GM12872 (cell line): ENCODE data around the gene LSM12.

Experiments
- TF ChIP-seq, protein P1 (sequence below): IDR thresholded peaks from 3 replicates; pipeline ENCODE4 v1.5.1; 2011; ENCODE audit warnings: low read depth, mild to moderate bottlenecking, low read length, moderate library complexity; ENCODE audit not compliant: insufficient read depth

Gene LSM12

DNA sequence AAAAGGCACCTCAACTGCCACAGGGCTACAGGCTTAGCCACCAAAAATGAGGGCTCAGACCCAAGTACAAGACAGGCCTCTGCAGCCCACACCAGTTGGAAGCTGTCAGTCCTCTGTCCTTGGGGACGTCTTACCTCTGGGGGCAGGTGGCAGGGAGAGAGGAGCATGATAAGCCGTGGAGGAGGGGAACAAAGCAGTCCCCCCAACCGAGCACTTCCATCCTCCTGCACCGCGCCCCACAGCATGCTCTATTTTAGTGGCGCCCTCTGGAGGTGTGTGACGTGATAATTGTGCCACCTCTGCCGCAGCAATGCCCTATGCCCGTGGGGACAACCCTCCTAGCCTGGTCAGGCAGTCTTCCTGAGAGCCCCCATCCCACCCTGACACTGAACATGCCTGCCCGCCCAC lies 17.7 kb upstream of the LSM12 start:
- TF ChIP-seq, protein P1, sequence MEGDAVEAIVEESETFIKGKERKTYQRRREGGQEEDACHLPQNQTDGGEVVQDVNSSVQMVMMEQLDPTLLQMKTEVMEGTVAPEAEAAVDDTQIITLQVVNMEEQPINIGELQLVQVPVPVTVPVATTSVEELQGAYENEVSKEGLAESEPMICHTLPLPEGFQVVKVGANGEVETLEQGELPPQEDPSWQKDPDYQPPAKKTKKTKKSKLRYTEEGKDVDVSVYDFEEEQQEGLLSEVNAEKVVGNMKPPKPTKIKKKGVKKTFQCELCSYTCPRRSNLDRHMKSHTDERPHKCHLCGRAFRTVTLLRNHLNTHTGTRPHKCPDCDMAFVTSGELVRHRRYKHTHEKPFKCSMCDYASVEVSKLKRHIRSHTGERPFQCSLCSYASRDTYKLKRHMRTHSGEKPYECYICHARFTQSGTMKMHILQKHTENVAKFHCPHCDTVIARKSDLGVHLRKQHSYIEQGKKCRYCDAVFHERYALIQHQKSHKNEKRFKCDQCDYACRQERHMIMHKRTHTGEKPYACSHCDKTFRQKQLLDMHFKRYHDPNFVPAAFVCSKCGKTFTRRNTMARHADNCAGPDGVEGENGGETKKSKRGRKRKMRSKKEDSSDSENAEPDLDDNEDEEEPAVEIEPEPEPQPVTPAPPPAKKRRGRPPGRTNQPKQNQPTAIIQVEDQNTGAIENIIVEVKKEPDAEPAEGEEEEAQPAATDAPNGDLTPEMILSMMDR, result peak; percentile 42; the same call in 2 of the 3 replicates

DNA sequence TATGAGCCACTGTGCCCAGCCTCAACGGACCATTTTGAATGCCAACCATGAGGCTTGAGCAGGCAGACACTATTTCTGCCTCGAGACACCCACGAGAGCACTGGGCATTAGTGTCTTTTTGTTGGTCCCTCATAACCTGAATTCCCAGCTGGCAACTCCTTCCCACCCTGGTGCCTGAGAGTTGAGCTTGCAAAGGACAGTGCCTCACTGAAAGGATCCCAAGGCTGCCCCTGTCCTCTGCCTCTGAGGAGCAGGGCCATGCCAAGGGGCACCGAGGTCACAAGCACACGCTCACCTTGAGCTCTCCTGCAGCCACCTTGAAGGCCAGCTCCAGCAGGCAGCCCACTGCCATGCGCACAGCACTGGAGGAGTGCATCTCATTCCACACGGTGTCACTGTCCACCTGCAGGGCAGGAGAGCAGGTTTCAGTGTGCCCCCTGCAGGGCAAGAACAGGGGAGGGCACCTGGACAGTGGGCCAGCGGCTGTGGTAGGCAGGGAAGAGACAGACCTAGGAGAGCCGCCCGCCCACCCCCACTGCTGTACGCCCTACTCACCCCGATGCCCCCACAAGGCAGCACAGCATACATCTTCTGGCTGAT lies 16.9 kb upstream of the LSM12 start:
- TF ChIP-seq, protein P1, result peak; percentile 40; the same call in 2 of the 3 replicates

DNA sequence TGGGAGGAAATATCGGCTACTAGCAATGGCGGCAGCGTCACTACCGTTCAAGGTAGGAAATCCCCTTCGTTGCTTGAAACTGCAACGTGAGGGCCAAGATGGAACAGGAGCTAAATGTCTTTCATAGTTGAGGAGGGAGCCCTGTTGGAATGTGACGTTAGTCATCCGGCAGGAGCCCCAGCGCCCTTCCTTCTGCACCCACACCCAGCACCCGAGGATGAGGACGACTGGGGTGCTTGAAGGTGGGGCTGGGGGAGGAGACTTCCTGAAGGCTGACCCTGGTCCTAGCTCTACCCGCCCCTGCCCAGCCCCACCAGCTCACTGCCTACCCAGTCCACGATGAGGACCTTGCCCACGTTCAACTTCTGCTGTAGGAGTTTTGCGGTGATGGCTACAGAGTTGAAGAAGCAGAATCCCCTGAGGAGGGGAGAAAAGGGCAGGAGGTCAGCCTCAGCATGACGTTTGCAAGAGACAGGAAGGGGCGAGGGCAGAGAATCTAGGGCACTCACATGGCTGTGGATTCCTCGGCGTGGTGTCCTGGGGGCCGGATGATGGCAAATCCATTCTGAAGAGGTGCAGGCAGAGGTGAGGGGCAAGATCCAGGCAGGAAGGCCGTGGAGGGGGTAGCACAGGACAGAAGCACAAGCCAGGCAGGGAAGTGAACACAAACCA lies 15.9 kb upstream of the LSM12 start:
- TF ChIP-seq, protein P1, result no peak

DNA sequence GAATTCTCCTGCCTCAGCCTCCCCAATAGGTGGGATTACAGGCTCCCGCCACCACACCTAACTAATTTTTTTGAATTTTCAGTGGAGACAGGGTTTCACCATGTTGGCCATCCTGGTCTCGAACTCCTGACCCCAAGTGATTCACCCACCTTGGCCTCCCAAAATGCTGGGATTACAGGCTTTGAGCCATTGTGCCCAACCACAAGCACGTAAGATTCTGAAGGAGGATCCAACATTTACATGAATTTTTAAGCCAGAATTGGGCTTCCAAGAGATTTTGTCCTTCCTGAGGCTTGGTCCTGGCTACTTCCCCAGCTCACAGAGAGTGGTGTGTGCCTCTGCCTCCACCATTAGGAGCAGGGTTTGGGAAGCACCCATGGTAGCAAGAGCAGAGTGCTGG lies 15.2 kb upstream of the LSM12 start:
- TF ChIP-seq, protein P1, result no peak

DNA sequence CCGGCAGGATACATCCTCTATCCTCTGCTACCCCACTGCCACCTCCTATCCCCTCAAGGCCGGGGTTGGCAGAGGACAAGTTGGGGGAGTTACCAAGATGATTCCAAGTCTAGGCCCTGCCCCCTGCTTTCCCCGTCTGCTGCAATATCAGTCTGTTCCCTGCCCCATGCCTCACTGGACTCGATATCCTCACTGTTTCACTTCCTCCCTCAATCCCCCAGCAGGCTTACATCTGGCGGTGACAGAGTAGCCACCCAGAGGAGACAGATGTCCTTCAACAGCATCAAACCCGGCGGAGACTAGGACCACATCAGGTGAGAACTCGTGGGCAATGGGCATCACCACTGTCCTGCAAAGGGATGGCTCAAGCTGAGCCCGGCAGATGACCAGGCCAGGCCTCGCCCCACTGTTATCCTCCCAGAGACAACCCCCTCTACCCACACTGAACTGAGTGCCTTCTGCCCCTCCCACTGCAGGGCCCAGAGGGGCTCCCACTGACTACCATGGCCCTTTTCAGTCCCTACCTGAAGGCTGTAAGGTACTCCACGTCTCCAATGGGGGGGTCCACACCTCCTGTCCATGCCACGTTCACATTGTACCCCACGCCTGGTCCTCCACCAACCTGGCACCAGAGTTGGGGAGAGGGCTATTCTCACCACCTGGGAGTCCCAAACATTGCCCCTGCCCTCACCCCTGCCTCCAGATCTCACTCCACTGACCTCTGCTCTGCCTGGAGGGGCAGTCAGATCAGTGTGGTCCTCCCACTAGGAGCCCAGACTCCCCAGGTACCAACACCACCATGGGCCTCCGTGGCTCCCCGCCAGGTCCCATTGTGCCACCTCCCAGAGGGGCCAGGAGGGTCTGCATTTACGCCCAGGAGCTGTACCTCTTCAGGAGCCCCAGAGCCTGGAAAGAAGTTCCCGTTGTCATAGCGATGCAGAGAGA lies 13.7 kb upstream of the LSM12 start:
- TF ChIP-seq, protein P1, result no peak

DNA sequence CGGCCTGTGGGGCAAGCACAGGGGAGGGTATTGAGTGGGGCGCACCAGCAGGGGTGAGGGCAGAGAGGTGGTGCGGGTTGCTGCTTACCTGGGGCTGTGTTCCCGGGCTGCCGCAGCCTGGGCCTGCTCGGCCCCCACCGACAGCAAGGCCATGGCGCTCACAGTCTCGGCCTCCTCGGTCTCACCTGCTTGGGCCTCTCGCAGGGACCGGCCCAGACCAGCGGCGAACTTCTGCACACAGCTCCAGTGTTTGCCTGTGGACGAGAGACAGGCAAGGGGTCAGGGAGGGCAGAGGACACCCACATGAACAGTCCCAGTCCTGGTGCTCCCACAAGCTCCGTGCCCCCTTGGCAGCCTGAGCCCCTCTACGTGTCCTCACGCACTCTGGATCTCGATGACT lies 11.9 kb upstream of the LSM12 start:
- TF ChIP-seq, protein P1, result no peak

DNA sequence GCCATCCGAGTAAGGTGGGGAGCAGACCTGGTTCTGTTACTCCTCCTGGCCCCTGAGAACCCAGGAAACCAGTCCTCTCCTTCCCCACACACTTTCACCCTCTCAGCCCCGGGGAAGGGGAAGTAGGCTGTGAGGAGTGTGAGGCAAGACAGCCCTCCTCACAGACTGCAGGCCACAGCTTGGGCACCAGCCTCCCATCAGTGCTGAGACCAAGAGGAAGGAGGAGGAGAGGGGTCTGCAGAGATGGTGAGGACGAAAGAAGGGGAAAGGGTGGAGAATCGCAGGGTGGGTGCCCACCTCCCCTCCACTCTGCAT lies 11.1 kb upstream of the LSM12 start:
- TF ChIP-seq, protein P1, result no peak
